ENCODE measurements around the gene PSMC3.

The PSMC3 gene

DNA sequence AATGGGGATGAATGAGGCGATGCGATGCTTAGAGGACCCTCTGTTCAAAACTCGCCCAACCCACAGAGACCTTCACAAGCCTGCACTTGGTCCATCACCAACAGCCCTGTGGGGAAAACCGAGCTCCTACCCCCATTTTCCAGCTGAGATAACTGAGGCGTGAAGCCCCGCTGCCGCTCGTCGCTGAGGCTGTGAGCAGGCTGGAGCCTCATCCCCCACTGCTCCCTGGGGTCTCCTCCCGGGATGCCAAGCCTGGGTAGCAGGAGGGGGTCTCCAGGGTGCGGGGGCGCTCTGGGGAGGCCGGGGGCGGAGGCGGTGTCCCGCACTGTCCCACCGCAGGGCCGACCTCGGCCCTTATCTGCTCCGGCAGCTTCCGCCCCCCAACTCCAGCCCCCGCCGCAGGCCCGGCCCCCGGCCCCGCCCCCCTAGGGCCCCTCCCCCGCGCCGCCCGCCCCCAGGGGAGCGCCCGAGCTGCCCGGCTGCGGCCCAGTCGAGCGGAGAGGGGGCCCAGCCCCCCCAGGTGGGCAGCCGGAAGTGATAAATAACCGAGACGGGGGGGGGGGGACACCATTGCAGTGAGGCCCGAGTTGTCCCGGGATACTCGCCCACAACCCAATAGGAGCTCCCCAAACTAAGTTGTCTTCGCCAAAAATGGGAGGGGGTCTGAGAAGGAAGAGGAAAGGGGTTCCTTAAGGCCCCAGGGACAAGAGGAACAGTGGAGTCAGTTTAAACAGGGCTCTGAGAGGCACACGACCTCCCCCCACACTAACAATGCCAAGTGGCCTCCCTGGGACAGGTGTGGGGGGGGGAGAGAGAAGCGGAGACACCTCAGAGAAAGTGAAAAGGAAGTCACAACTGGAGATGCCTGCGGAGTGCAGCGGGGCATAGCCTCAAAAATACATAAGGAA, 26.1 kb downstream of the PSMC3 start:
- Mint-ChIP-seq H3K27ac (peak overlapping the region; percentile 87), H3K36me3 (no peaks in the 10 kb centered on the region), H3K9me3 (no peaks in the 10 kb centered on the region), H3K27me3 (no peaks in the 10 kb centered on the region), H3K4me1 (peaks cover 34% of the 10 kb centered on the region), H3K4me3 (peak overlapping the region; percentile 90)
- DNase-seq (ENCODE audit: low spot score in 2 of 2) = peak in 1 of 2 donors; percentile 50
- peak; percentile 71 for ATAC-seq (ENCODE audit: low read depth)

- Mint-ChIP-seq H3K36me3 (no peaks in the 10 kb centered on the region), H3K4me3 (peak overlapping the region; percentile 44), H3K27ac (no peak overlapping the region), H3K9me3 (no peaks in the 10 kb centered on the region), H3K4me1 (peaks cover 41% of the 10 kb centered on the region), H3K27me3 (no peaks in the 10 kb centered on the region)
- DNase-seq (ENCODE audit: low spot score in 2 of 2) (no peak), ATAC-seq (ENCODE audit: low read depth) (no peak)
These were observed 27.7 kb downstream of the PSMC3 start for GRCh38 chr11:47398551-47398950.

- no peak for DNase-seq (ENCODE audit: low spot score in 2 of 2)
- no peak overlapping the region for H3K27ac Mint-ChIP-seq
- H3K9me3 Mint-ChIP-seq = no peaks in the 10 kb centered on the region
- H3K4me1 Mint-ChIP-seq = peaks cover 44% of the 10 kb centered on the region
- no peak overlapping the region for H3K4me3 Mint-ChIP-seq
- no peaks in the 10 kb centered on the region for H3K36me3 Mint-ChIP-seq
- H3K27me3 Mint-ChIP-seq = no peaks in the 10 kb centered on the region
- ATAC-seq (ENCODE audit: low read depth) = no peak
These were observed 28.2 kb downstream of the PSMC3 start for GRCh38 chr11:47398011-47398410.

DNA sequence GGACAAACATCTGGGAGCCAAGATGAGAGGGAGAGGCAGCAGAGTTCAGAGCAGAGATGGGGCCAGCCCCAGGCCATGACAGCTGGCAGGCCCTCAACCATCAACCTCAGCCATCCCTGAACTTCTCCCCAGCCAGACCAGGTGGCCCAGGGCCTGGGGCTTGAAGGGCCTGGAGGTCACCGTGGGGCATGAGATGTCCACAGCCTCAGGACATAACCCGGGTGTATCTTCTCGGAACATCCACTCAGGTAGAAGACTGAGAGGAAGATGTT, 30.3 kb downstream of the PSMC3 start:
- no peaks in the 10 kb centered on the region for H3K9me3 Mint-ChIP-seq
- H3K4me1 Mint-ChIP-seq = peaks cover 44% of the 10 kb centered on the region
- H3K27me3 Mint-ChIP-seq = no peaks in the 10 kb centered on the region
- DNase-seq (ENCODE audit: low spot score in 2 of 2) (no peak), ATAC-seq (ENCODE audit: low read depth) (no peak)
- H3K36me3 Mint-ChIP-seq = no peaks in the 10 kb centered on the region
- no peak overlapping the region for H3K4me3 Mint-ChIP-seq
- H3K27ac Mint-ChIP-seq = peak overlapping the region; percentile 87

DNA sequence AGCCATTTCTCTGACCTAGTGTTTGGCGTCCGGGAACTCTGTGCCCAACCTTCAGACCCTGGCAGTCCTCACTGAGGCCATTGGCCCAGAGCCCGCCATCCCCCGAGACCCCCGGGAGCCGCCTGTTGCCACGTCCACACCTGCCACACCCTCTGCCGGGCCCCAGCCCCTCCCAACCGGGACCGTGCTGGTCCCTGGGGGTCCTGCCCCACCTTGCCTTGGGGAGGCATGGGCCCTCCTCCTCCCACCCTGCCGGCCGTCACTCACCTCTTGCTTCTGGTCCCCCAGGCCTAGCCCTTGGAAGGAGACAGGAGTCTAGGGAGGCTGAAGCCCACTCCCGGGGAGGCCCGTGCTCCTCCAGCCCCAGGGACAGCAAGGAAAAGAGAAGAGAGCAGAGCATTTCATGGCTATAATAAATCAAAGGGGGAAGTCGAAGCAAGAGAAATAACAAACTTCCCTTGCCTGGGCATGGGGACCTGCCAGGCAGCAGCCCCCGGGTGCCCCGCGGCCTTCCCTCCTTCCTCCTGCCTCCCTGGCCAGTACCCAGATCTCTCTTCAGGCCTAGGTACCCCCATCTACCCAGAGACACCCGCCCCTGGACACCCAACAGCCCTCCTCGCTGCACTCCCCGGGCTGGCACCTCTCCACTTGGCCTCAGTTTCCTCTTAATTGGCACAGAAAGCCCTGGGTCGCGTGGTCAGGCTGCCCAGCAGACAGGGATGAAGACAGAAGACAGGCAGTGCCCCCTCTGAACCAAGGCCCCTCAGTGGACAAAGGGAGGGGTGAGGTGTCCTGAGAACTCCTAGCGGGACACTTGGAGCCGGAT, 30.8 kb downstream of the PSMC3 start:
- Mint-ChIP-seq H3K4me3 (peak overlapping the region; percentile 78), H3K36me3 (no peaks in the 10 kb centered on the region), H3K27me3 (no peaks in the 10 kb centered on the region), H3K9me3 (no peaks in the 10 kb centered on the region), H3K4me1 (peaks cover 41% of the 10 kb centered on the region), H3K27ac (peak overlapping the region; percentile 87)
- ATAC-seq (ENCODE audit: low read depth) = no peak
- no peak for DNase-seq (ENCODE audit: low spot score in 2 of 2)

DNA sequence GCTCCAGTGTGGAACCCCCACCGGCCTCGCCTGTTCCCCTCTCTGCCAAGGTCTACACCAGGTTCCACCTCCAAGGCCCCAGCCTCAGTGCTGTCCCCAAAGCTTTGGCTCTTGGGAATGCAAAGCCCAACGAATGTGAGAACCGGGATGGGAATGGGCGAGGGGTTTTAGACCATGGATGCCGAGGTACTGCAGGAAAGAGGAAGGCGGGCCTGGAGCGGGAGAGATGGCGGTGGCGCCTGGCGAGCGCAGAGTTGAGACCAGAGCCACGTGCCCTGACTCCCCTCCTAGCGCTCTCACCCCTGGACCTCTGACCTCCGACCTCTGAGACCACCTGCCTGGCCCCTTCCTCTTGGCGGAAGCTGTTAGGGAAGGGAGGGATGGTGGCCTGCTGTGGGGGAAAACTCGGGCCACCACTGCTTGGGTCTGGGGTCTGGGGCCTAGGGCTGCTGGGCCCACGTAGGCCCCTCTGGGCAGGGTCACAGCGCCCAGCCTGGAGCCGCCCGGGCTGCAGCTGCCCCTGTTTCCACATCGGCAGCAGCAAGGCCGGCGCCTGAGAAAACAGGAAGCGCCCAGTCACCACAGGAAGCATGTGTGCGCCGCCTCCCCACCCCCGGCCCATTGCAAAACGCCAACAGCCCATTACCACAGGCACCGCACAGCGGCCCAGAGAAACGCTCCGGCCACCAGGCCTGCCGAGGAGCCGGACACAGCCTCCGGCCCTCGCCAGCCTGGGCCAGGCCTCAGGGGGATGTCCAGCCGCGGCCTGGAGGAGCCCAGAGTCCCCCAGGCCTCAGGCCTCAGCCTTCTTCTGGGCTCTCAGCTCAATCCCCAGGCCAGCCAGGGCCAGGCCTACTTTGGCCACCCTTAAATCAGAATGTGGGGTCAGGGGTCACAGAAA, 31.7 kb downstream of the PSMC3 start:
- DNase-seq (ENCODE audit: low spot score in 2 of 2) (no peak), ATAC-seq (ENCODE audit: low read depth) (peak; percentile 82)
- H3K36me3 Mint-ChIP-seq = no peaks in the 10 kb centered on the region
- peak overlapping the region; percentile 87 for H3K27ac Mint-ChIP-seq
- H3K27me3 Mint-ChIP-seq = no peaks in the 10 kb centered on the region
- no peaks in the 10 kb centered on the region for H3K9me3 Mint-ChIP-seq
- peaks cover 40% of the 10 kb centered on the region for H3K4me1 Mint-ChIP-seq
- peak overlapping the region; percentile 78 for H3K4me3 Mint-ChIP-seq

GRCh38 chr11:47394050-47394321, 32.3 kb downstream of the PSMC3 start:
- no peaks in the 10 kb centered on the region for H3K9me3 Mint-ChIP-seq
- H3K4me3 Mint-ChIP-seq = peak overlapping the region; percentile 78
- H3K27ac Mint-ChIP-seq = peak overlapping the region; percentile 87
- no peaks in the 10 kb centered on the region for H3K36me3 Mint-ChIP-seq
- no peak for DNase-seq (ENCODE audit: low spot score in 2 of 2)
- H3K27me3 Mint-ChIP-seq = no peaks in the 10 kb centered on the region
- ATAC-seq (ENCODE audit: low read depth) = no peak
- peaks cover 40% of the 10 kb centered on the region for H3K4me1 Mint-ChIP-seq

DNA sequence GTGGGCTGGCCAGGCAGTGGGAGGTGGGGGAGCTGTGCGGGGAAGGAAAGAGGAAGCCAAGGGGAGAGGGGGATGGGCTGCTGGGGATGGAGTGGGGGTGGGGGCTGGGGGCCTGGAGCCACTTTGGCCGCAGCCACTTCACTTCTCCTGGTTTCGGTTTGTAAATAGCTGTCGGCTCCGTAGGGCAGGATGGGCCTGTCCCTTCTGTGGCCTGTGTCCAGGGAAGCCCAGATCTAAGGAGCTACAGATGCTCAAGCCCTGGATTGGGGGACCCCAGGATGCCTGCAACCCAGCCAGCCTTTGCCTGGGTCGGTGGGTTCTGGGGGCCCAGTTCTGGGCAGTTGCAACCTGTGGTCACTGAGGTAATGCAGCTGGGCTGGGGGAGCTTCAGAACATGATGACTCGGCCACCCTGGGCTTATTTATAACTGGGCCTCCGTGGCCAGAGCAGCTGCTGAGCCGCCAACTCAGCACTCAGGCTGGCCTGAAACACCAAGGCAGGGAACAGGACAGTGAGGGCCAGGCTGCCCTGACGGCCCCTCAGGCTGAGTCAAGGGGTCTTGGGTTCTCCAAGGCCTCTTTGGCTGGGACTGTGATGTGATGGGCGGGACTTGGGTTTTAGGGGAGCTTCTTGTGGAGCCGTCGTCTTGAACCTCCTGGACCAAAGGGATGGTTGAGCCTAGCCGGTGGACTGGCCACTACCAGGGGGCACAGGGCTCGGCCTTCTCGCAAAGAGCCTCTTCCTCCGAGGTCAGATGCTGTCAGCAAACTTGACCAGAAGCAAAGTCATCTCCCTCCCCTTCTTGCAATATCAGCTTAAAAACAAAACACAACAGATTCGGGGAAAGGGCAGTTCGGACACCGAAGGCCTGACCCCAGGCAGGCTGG, 32.8 kb downstream of the PSMC3 start:
- peak overlapping the region; percentile 87 for H3K27ac Mint-ChIP-seq
- H3K27me3 Mint-ChIP-seq = no peaks in the 10 kb centered on the region
- H3K9me3 Mint-ChIP-seq = no peaks in the 10 kb centered on the region
- peaks cover 38% of the 10 kb centered on the region for H3K4me1 Mint-ChIP-seq
- DNase-seq (ENCODE audit: low spot score in 2 of 2) (no peak), ATAC-seq (ENCODE audit: low read depth) (no peak)
- H3K36me3 Mint-ChIP-seq = no peaks in the 10 kb centered on the region
- peak overlapping the region; percentile 17 for H3K4me3 Mint-ChIP-seq

DNA sequence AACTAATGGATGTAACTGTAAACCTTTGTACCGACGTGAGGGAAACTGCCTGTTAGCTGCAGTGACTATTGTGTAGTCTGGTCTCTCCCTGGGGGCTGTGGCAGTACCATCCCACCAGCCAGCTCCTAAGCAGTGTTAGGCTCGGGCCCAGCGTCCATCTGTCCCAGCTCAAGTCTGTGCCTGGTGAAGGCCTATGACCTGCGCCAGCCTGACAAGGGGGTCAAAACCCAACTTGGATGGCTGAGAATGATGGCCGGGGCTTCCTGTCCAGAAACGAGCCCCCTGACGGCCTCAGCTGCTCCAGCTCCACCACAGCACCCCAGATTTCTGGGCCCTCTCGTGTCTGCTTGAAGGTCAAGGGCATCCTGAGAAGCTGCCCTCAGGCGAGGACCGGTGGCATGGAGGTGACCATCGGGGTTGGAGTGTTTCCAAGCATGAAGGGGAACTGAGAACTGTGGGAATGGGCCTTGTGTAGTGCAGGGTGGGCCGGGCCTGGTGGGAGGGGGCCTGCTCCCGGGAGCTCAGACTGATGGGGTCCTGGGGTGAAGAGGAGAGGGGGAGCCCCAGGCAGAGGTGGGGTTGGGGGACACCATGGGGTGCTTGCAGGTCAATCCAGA, 33.6 kb downstream of the PSMC3 start:
- H3K4me1 Mint-ChIP-seq = peaks cover 35% of the 10 kb centered on the region
- ATAC-seq (ENCODE audit: low read depth) = no peak
- no peak for DNase-seq (ENCODE audit: low spot score in 2 of 2)
- no peaks in the 10 kb centered on the region for H3K36me3 Mint-ChIP-seq
- H3K27ac Mint-ChIP-seq = peak overlapping the region; percentile 63
- H3K4me3 Mint-ChIP-seq = peak overlapping the region; percentile 14
- no peaks in the 10 kb centered on the region for H3K9me3 Mint-ChIP-seq
- H3K27me3 Mint-ChIP-seq = no peaks in the 10 kb centered on the region

- no peaks in the 10 kb centered on the region for H3K27me3 Mint-ChIP-seq
- DNase-seq (ENCODE audit: low spot score in 2 of 2) = no peak
- H3K36me3 Mint-ChIP-seq = no peaks in the 10 kb centered on the region
- H3K9me3 Mint-ChIP-seq = no peaks in the 10 kb centered on the region
- no peak for ATAC-seq (ENCODE audit: low read depth)
- no peak overlapping the region for H3K27ac Mint-ChIP-seq
- H3K4me3 Mint-ChIP-seq = no peak overlapping the region
- peaks cover 32% of the 10 kb centered on the region for H3K4me1 Mint-ChIP-seq
These were observed 34.4 kb downstream of the PSMC3 start for GRCh38 chr11:47391711-47392432.

GRCh38 chr11:47391077-47391583, 35.1 kb downstream of the PSMC3 start:
- Mint-ChIP-seq H3K27ac (no peak overlapping the region), H3K27me3 (no peaks in the 10 kb centered on the region), H3K4me1 (peaks cover 32% of the 10 kb centered on the region), H3K9me3 (no peaks in the 10 kb centered on the region), H3K36me3 (no peaks in the 10 kb centered on the region), H3K4me3 (no peak overlapping the region)
- no peak for DNase-seq (ENCODE audit: low spot score in 2 of 2)
- peak; percentile 76 for ATAC-seq (ENCODE audit: low read depth)

- Mint-ChIP-seq H3K36me3 (no peaks in the 10 kb centered on the region), H3K27me3 (no peaks in the 10 kb centered on the region), H3K4me1 (peaks cover 27% of the 10 kb centered on the region), H3K4me3 (no peak overlapping the region), H3K27ac (no peak overlapping the region), H3K9me3 (no peaks in the 10 kb centered on the region)
- ATAC-seq (ENCODE audit: low read depth) (no peak), DNase-seq (ENCODE audit: low spot score in 2 of 2) (no peak)
These were observed 35.8 kb downstream of the PSMC3 start for GRCh38 chr11:47390422-47390760.

Measured in memory B cell (primary cell).